Bronchial epithelial cell (primary cell): ENCODE data around the gene CROCC. TPM values are rescaled to one million over a fixed set of nuclear protein-coding genes. Genes with fewer than 3 reads are reported as not detected.
"Not testable (repeated sequence)": the region's sequence is repeated elsewhere in the genome, so short reads cannot be mapped to it uniquely, and the experiment has no call there.

ENCODE experiments used
- DNase-seq: peaks from one replicate; pipeline ENCODE4 v3.0.0-alpha.2; 2010; ENCODE audit warnings: low read depth
- FAIRE-seq: peaks from 2 replicates; lab custom pipeline; 2011; peaks lifted over from hg19 to GRCh38; lab: Jason Lieb, UNC
- H3K27me3 ChIP-seq: 2 replicates; pipeline ENCODE4 v1.5.1; 2011; ENCODE audit warnings: low read length; ENCODE audit not compliant: control insufficient read depth, insufficient read depth
- H3K36me3 ChIP-seq: 2 replicates; pipeline ENCODE4 v1.5.1; 2011; ENCODE audit warnings: low read length; ENCODE audit not compliant: control insufficient read depth, insufficient read depth
- H3K4me3 ChIP-seq: 2 replicates; pipeline ENCODE4 v1.5.1; 2011; ENCODE audit warnings: mild to moderate bottlenecking, low read depth, low read length, control low read depth
- CTCF ChIP-seq: IDR thresholded peaks from 2 replicates; pipeline ENCODE4 v1.5.1; 2011; ENCODE audit warnings: mild to moderate bottlenecking, moderate library complexity, low read length, control low read depth, inconsistent platforms; ENCODE audit not compliant: insufficient read depth, severe bottlenecking
- total RNA-seq: library from RNA; depleted of rRNA; stranded (reverse); fragments of >200 nt; gene quantifications from 2 replicates; pipeline ENCODE4 v1.2.1, GENCODE V29; 2014

CROCC gene
- total RNA-seq, 1 donor from 2014 or later, result 20.3 TPM

- FAIRE-seq, result no peak
- Histone ChIP-seq H3K36me3 (peaks cover 11% of the 10 kb centered on the region), H3K4me3 (no peak overlapping the region), H3K27me3 (no peaks in the 10 kb centered on the region)
- DNase-seq, result no peak
- TF ChIP-seq CTCF, result no peak
Observed at GRCh38 chr1:16946646-16947045, 24.9 kb downstream of the CROCC start.

GRCh38 chr1:16948282-16948891 lies 26.7 kb downstream of the CROCC start:
- not testable (repeated sequence) for H3K27me3 ChIP-seq, H3K4me3 ChIP-seq
- FAIRE-seq (peak; percentile 100), DNase-seq (peak; percentile 90)
- peaks cover 11% of the 10 kb centered on the region for H3K36me3 ChIP-seq

- not testable (repeated sequence) for H3K27me3 ChIP-seq, FAIRE-seq, H3K4me3 ChIP-seq
- peaks cover 11% of the 10 kb centered on the region for H3K36me3 ChIP-seq
- peak; percentile 89 for DNase-seq
Observed at GRCh38 chr1:16949026-16949425, 27.3 kb downstream of the CROCC start.

GRCh38 chr1:16952376-16952775 lies 30.6 kb downstream of the CROCC start:
- H3K4me3 ChIP-seq, FAIRE-seq, DNase-seq, H3K36me3 ChIP-seq, H3K27me3 ChIP-seq: not testable (repeated sequence)

GRCh38 chr1:16954579-16954978 lies 32.8 kb downstream of the CROCC start:
- peaks cover 7% of the 10 kb centered on the region for H3K36me3 ChIP-seq
- no peaks in the 10 kb centered on the region for H3K27me3 ChIP-seq
- no peak for DNase-seq
- FAIRE-seq, result no peak
- H3K4me3 ChIP-seq, result no peak overlapping the region
- no peak for TF ChIP-seq CTCF

- no peak for DNase-seq
- no peak for TF ChIP-seq CTCF
- no peaks in the 10 kb centered on the region for H3K27me3 ChIP-seq
- H3K4me3 ChIP-seq, result no peak overlapping the region
- peaks cover 7% of the 10 kb centered on the region for H3K36me3 ChIP-seq
- FAIRE-seq, result no peak
Observed at GRCh38 chr1:16955186-16955585, 33.5 kb downstream of the CROCC start.

- Histone ChIP-seq H3K4me3 (no peak overlapping the region), H3K27me3 (no peaks in the 10 kb centered on the region), H3K36me3 (peaks cover 7% of the 10 kb centered on the region)
- no peak for TF ChIP-seq CTCF
- FAIRE-seq (no peak), DNase-seq (no peak)
Observed at GRCh38 chr1:16956775-16957174, 35.0 kb downstream of the CROCC start.
